T-helper 17 cell (primary cell): Measurements from ENCODE around the gene SFT2D1. TPM values are rescaled to one million over a fixed set of nuclear protein-coding genes. Genes with fewer than 3 reads are reported as not detected.
"Not testable (repeated sequence)": the region's sequence is repeated elsewhere in the genome, so short reads cannot be mapped to it uniquely, and the experiment has no call there.

ENCODE experiments used
- ATAC-seq: fragments of 150-1000 bp; cut with Tn5 transposase; 2 replicates; pipeline ENCODE4 v1.10.0; 2021; ENCODE audit warnings: mild to moderate bottlenecking, moderate library complexity
- DNase-seq, 3 donors: peaks; one replicate each; pipeline versions ENCODE4 v3.0.0 to v3.0.0-alpha.2; 2020 to 2021
- H3K9me3 ChIP-seq: one replicate; pipeline ENCODE4 v1.7.0; 2013; ENCODE audit warnings: low read length, mild to moderate bottlenecking; ENCODE audit not compliant: control insufficient read depth, poor library complexity, severe bottlenecking
- H3K27ac Mint-ChIP-seq: one replicate; pipeline ENCODE4 v1.8.0; 2022; ENCODE audit warnings: mild to moderate bottlenecking, moderate library complexity, mixed read lengths
- H3K27me3 Mint-ChIP-seq: one replicate; pipeline ENCODE4 v1.8.0; 2022; ENCODE audit warnings: mixed read lengths
- H3K36me3 Mint-ChIP-seq: one replicate; pipeline ENCODE4 v1.8.0; 2022; ENCODE audit warnings: low read depth, mixed read lengths
- H3K4me1 Mint-ChIP-seq: one replicate; pipeline ENCODE4 v1.8.0; 2022; ENCODE audit warnings: mild to moderate bottlenecking, mixed read lengths
- H3K4me3 Mint-ChIP-seq: one replicate; pipeline ENCODE4 v1.8.0; 2022; ENCODE audit warnings: mild to moderate bottlenecking, moderate library complexity, mixed read lengths
- total RNA-seq, 4 donors: library from RNA in 2 of 4; stranded (reverse) in 2 of 4; gene quantifications; one replicate each; pipeline ENCODE4 v1.2.3 and lab custom pipeline; 2022 to 2026

SFT2D1 gene
- total RNA-seq (10 to 100 TPM; 10.9 to 12.3 TPM), total RNA-seq (lab: John Stamatoyannopoulos, UW) (10.3 to 18.4 reads per million in 2 donors)

DNA sequence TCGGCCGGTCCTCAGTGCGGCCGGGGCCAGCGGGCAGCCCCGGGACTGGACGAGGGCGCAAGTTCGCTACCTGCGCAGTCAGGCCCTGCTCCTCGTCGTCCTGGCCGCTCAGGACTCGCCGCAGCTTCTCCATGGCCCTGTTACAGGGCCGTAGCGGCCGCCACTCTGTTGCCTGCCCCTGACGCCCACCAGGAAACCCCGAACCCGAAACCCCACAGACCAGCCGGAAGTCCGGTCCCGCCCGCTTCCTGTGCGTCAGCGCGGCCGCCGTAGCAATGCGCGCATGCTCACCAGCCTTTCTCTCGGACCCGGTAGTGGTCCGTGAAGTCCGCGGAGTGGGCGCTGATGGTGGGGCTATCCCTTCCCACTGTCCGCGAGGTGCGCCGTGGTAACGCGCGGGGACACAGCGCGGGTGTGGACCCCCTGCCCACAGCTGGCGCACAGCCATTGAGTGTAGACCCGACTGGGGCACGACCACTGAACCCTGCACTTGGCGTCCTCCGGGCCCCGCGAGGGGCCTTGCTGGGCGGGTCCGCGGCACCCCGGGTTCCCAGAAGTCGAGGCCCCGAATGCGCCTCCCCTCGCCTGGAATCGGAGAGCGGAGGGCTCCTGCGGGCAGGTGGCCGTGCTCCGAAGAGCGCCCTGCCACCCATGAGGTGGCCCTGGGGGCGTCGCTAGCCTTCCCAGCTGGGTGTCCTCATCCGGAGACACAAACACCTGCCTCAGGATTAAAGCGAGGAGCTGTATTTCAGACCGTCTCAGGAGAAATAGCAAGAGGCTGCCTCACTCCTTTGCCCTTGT, at the start of gene SFT2D1:
SFT2D1 (minus strand) TSS at position 197 of the 801 bp plus-strand sequence; CDS start at position 133, 64 bp downstream.
- ATAC-seq (peak; percentile 70), DNase-seq (peak; percentile 32 to 50 (median 43))
- H3K27me3 Mint-ChIP-seq: peaks cover 6% of the 10 kb centered on the region
- H3K9me3 ChIP-seq: no peaks in the 10 kb centered on the region
- peak within 1 kb of the TSS; percentile 98 for H3K4me3 Mint-ChIP-seq
- peak within 1 kb of the TSS; percentile 96 for H3K27ac Mint-ChIP-seq
- H3K36me3 Mint-ChIP-seq: peaks cover 2% of the 10 kb centered on the region
- peaks cover 14% of the 10 kb centered on the region for H3K4me1 Mint-ChIP-seq

DNA sequence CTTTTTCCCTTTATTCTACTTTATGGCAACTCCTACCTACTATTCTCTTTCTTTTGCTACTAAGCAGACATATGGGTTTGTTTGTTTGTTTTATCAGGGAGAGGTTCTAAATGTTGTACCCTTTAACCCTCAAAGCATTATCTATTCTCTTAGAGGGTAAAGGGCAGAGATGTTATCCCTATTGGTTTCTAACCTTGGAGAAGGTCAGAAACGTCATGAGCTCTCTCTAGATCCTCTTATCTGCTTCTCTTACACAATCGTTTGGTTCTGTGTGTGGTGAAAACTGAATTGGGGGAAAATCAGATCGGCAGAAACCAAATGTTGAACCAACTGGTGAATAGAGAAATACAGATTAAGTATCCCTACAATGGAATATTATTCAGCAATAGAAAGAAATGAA, 46.8 kb upstream of the SFT2D1 start:
- Mint-ChIP-seq H3K27me3 (peaks cover 8% of the 10 kb centered on the region), H3K4me1 (peaks cover 3% of the 10 kb centered on the region), H3K36me3 (no peaks in the 10 kb centered on the region), H3K4me3 (peak overlapping the region; percentile 43), H3K27ac (no peak overlapping the region)
- DNase-seq (no peak), ATAC-seq (no peak)
- no peaks in the 10 kb centered on the region for H3K9me3 ChIP-seq

DNA sequence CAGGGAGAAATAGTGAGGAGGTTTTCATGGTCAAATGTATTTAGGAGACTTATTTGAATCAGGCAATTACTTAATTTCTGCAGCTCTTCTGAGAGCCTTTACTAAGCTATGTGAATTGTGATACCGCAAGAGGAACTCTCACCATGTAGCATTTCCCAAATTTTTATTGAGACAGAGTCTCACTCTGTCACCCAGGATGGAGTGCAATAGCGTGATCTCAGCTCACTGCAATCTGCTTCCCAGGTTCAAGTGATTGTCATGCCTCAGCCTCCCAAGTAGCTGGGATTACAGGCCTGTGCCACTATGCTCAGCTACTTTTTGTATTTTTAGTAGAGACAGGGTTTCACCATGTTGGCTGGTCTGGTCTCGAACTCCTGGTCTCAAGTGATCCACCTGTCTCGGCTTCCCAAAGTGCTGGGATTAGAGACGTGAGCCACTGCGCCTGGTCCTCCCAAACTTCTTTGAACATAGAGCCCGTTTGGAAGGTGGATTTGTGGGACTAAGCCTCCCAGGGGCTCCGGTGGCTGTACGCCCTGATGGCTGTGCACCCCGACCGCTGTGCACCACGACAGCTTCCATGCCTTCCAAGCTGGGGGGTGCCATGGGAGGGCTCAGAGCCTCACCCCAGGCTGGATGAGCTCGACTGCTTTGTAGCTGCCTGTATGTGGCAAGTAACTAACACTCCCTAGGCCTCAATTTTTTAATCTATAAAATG, 46.1 kb upstream of the SFT2D1 start:
- H3K27me3 Mint-ChIP-seq: peaks cover 5% of the 10 kb centered on the region
- ATAC-seq: no peak
- peaks cover 3% of the 10 kb centered on the region for H3K4me1 Mint-ChIP-seq
- no peaks in the 10 kb centered on the region for H3K36me3 Mint-ChIP-seq
- DNase-seq: no peak
- no peak overlapping the region for H3K27ac Mint-ChIP-seq
- no peak overlapping the region for H3K4me3 Mint-ChIP-seq
- H3K9me3 ChIP-seq: no peaks in the 10 kb centered on the region

DNA sequence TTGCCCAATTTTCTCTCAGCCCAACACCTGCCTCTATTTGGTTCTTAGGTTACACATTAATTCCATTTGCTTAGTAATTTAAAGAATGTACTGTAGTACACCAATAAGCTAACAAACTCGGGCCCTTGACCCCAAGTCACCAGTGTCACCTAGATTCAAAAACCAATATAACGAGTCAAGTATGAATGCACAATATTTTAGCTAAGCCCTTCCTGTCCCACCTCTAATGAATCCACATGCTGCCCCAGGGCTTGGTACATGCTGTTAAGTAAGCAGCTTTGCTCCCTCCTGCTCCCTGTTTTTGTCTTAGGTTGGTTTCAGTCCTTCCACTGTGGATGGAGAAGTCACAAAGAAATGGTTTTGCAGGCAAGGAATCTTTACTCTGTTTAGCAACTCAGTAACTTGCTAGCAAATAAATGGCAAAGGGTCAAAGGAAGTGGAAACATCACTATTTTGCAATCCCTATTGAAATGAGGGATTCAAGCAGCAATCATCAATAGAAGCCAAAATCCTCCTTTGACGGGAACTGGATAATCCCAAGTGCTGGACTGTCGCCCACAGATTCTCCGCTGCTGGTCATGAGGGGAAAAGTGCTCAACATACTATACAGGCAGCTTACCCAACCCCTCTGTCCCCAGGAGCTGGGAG, 45.4 kb upstream of the SFT2D1 start:
- Mint-ChIP-seq H3K4me3 (no peak overlapping the region), H3K4me1 (peaks cover 3% of the 10 kb centered on the region)

DNA sequence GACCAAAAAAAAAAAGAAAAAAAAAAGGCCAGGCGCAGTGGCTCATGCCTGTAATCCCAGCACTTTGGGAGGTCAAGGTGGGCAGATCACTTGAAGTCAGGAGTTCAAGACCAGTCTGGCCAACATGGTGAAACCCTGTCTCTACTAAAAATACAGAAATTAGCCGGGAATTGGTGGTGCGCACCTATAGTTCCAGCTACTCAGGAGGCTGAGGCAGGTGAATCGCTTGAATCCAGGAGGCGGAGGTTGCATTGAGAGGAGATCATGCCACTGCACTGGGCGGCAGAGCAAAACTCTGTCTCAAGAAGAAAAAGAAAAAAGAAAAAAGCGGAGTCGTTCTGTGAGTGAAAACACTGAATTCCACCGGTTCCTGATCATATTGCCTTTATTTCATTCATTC, 44.8 kb upstream of the SFT2D1 start:
- not testable (repeated sequence) for H3K27ac Mint-ChIP-seq, H3K4me3 Mint-ChIP-seq, H3K36me3 Mint-ChIP-seq, H3K9me3 ChIP-seq, DNase-seq, ATAC-seq, H3K27me3 Mint-ChIP-seq, H3K4me1 Mint-ChIP-seq

More for the DNA sequence above, 45.4 kb upstream of the SFT2D1 start:
- ATAC-seq: no peak
- DNase-seq: no peak
- Mint-ChIP-seq H3K36me3 (no peaks in the 10 kb centered on the region), H3K27me3 (peaks cover 5% of the 10 kb centered on the region), H3K27ac (no peak overlapping the region)
- H3K9me3 ChIP-seq: no peaks in the 10 kb centered on the region

DNA sequence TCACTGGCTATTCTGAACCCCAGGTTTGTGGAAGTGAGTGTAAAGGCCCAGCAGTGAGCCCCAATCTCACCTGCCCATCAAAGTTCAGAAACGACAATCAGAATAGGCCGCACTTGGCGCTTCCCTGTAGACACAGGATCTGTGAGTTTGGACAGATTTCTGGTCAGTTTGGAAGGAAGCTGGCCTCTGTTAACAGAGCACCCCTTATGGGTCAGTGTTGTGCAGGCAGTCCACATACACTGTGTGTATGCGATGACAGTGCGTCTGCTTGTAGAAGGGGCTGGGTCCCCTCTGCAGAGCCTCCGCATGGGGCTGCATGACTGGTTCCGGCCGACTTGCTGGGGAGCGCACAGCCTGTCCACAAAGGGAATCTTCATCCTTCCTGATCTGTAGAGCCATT, 43.8 kb upstream of the SFT2D1 start:
- ATAC-seq (no peak), DNase-seq (no peak)
- Mint-ChIP-seq H3K4me3 (no peak overlapping the region), H3K4me1 (peaks cover 10% of the 10 kb centered on the region), H3K27me3 (no peaks in the 10 kb centered on the region), H3K36me3 (no peaks in the 10 kb centered on the region), H3K27ac (no peak overlapping the region)
- H3K9me3 ChIP-seq: no peaks in the 10 kb centered on the region

DNA sequence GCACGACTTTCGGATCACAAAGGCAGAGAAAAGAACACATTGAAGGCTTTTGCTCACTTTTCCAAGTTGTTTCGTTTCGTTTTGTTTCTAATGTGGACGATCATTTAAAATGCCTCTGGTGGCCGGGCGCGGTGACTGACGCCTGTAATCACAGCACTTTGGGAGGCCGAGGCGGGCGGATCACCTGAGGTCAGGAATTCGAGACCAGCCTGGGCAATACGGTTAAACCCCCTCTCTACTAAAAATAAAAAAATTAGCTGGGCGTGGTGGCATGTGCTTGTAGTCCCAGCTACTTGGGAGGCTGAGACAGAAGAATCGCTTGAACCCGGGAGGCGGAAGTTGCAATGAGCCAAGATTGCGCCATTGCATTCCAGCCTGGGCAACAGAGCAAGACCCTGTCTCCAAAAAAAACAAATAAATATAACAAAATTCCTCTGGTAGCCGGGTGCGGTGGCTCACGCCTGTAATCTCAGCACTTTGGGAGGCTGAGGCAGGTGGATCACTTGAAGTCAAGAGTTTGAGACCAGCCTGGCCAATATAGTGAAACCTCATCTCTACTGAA, 41.5 kb upstream of the SFT2D1 start:
- not testable (repeated sequence) for DNase-seq, H3K9me3 ChIP-seq, ATAC-seq, H3K36me3 Mint-ChIP-seq, H3K4me1 Mint-ChIP-seq, H3K27me3 Mint-ChIP-seq
- Mint-ChIP-seq H3K4me3 (peak overlapping the region; percentile 88), H3K27ac (peak overlapping the region; percentile 60)

DNA sequence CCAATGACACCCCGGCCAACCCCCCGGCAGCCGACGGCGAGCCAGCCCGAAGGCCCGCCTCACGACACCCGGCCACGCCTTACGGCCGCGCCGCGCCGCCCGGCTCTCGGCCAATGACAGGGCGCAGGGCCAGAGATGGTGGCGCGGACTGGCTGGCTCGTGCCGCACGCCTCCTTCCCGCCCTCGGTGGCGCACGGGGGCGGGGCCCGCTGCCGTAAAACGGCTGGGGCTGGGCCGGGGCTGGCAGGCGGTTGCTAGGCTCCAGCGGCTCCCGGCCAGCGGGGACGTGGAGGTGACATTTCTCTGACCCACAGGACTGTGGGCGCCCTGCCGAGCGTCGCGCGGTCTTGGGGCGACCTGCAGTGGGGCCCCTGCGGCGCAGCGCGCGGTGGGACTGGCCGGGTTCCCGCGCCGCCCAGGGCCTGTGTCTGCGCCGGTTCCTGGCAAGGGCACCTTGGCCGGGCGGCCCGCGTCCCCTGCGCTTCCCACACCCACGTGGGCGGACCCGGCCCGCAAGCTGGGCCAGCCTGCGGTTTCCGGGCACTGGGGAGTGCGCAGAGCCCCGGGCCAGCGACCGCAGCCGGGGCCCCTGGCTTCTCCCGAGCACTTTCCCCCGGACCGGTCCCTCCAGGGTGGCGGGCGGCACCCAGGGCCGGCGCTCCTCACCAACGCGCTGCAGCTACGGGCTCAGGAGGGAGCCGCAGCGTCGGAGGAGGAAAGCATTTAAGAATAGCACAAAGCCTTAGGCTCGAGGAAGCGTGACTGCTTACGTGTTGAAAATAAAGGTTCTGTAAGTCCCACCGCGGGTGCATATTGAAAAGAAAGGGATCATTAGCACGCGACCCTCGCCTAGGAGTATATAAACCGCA, 40.8 kb upstream of the SFT2D1 start, which contains the start of gene MPC1:
MPC1 (minus strand) TSS at position 8 of the 869 bp plus-strand sequence. CDS start 64 bp downstream, outside the sequence.
- Mint-ChIP-seq H3K4me1 (peaks cover 9% of the 10 kb centered on the region), H3K27me3 (no peaks in the 10 kb centered on the region), H3K4me3 (peak within 1 kb of the TSS; percentile 94), H3K36me3 (no peaks in the 10 kb centered on the region), H3K27ac (peak within 1 kb of the TSS; percentile 92)
- no peaks in the 10 kb centered on the region for H3K9me3 ChIP-seq
- peak; percentile 91 to 94 (median 91) for DNase-seq
- ATAC-seq: peak; percentile 97

DNA sequence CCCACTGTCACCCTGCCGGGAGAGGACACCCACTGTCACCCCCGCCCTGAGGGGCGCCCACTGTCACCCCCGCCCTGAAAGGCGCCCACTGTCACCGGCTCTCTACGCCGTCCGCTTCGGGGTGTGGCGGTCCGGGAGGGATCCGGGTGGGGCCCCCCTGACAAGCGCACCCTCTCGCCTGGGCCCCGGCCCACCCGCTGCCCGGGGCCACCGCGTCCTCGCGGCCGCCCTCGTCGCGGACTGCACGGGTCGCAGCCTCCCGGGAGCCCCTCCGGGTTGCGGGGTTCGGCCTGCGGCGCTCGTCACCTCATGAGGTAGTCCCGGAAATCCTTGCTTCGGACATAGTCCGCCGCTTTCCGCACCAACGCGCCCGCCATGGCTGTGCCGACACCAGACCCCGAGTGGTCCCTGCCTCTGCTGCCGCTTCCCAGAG, 40.2 kb upstream of the SFT2D1 start:
- no peak overlapping the region for H3K27ac Mint-ChIP-seq
- H3K9me3 ChIP-seq: no peaks in the 10 kb centered on the region
- DNase-seq (no peak), ATAC-seq (no peak)
- peak overlapping the region; percentile 94 for H3K4me3 Mint-ChIP-seq
- no peaks in the 10 kb centered on the region for H3K27me3 Mint-ChIP-seq
- H3K36me3 Mint-ChIP-seq: no peaks in the 10 kb centered on the region
- peaks cover 9% of the 10 kb centered on the region for H3K4me1 Mint-ChIP-seq

DNA sequence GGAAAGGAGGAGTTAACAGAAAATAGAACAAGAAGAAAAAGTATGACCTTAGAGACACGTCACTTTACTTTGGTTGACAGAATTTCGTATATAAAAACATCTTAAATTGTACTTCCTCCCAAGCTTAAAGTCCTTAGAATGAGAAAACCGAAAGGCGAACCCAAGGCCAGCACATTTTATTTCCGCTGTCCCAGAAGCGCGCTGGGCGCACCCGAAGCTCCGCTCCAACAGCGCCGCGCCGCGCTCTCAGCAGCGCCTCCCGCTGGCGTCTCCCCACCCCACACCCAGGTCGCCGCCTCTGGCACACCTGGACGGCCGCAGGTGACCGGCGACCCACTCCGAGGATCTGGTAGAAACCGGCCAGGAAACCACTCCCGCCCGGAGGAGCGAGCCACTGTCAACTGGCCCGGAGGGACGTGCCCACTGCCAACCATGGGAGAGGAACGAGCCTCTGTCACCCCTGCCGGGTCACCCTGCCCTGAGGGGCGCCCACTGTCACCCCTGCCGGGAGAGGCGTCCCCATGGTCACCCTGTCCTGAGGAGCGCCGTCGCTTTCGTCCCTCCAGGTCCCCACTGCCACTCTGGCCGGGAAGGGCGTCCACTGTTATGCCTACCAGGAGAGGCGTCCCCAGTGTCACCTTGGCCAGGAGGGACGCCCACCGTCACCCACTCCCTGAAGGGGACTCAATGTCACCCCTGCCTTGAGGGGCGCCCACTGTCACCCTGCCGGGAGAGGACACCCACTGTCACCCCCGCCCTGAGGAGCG, 39.6 kb upstream of the SFT2D1 start:
- H3K9me3 ChIP-seq: no peaks in the 10 kb centered on the region
- H3K36me3 Mint-ChIP-seq: no peaks in the 10 kb centered on the region
- peaks cover 9% of the 10 kb centered on the region for H3K4me1 Mint-ChIP-seq
- H3K27ac Mint-ChIP-seq: peak overlapping the region; percentile 92
- peak; percentile 29 for ATAC-seq
- peak overlapping the region; percentile 94 for H3K4me3 Mint-ChIP-seq
- DNase-seq: peak; percentile 48 to 57 (median 50)
- no peaks in the 10 kb centered on the region for H3K27me3 Mint-ChIP-seq

DNA sequence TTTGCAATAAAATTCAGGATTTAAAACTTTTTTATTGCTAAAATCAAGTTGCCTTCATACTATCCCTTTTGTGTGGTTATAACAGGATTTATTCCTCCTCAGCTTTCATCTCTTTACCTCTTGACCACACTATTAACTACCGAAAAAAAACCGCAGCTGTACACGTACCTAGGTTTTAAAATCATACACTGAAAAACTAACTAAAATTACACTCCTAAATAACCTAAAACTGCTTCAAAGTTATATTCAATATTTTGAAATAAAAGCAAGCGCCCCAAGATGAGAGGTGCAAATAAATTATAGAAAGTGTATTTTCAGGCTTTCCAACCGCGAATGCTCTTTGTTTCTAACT, 39.0 kb upstream of the SFT2D1 start:
- ATAC-seq (no peak), DNase-seq (no peak)
- Mint-ChIP-seq H3K4me3 (peak overlapping the region; percentile 94), H3K4me1 (peaks cover 9% of the 10 kb centered on the region), H3K36me3 (no peaks in the 10 kb centered on the region), H3K27ac (peak overlapping the region; percentile 92), H3K27me3 (no peaks in the 10 kb centered on the region)
- no peaks in the 10 kb centered on the region for H3K9me3 ChIP-seq

DNA sequence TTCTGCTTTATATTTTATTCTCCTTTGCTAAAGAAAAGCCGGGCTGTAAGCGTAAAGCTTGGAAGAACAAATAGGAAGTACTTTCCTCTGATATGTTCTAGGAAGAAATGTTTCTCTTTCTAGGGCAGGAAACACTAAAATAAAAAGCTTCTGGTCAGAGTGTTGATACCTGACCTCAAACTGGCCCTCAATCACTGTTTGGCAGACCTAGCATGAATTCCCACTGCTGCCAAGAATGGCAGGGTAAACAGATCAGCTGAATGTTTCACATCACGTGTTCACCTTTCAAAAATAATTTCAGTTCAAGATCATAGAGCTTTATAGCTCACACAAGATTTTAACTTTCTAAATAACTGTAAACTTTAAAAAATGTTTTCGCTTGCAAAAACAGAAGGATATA, 37.5 kb upstream of the SFT2D1 start:
- DNase-seq (no peak), ATAC-seq (no peak)
- peaks cover 9% of the 10 kb centered on the region for H3K4me1 Mint-ChIP-seq
- no peak overlapping the region for H3K4me3 Mint-ChIP-seq
- H3K36me3 Mint-ChIP-seq: no peaks in the 10 kb centered on the region
- H3K27ac Mint-ChIP-seq: no peak overlapping the region
- no peaks in the 10 kb centered on the region for H3K9me3 ChIP-seq
- no peaks in the 10 kb centered on the region for H3K27me3 Mint-ChIP-seq
